HG02981 (cell line): ENCODE results near the gene FAM193A.
"Not testable (repeated sequence)": the region's sequence is repeated elsewhere in the genome, so short reads cannot be mapped to it uniquely, and the experiment has no call there.

ENCODE experiments used
- ATAC-seq: cut with Tn5 transposase; IDR thresholded peaks from one replicate; pipeline ENCODE4 v1.9.1; 2021; ENCODE audit warnings: mild to moderate bottlenecking, moderate library complexity; ENCODE audit not compliant: unreplicated experiment

Gene FAM193A

GRCh38 chr4:2721586-2721985, 185.1 kb downstream of the FAM193A start:
- no peak for ATAC-seq

- no peak for ATAC-seq
Measured at GRCh38 chr4:2722033-2722432, 185.6 kb downstream of the FAM193A start.

GRCh38 chr4:2723751-2724150, 187.3 kb downstream of the FAM193A start:
- ATAC-seq: no peak

GRCh38 chr4:2725380-2725779, 188.9 kb downstream of the FAM193A start:
- no peak for ATAC-seq

GRCh38 chr4:2726881-2727280, 190.4 kb downstream of the FAM193A start:
- ATAC-seq: not testable (repeated sequence)

GRCh38 chr4:2728221-2728620, 191.8 kb downstream of the FAM193A start:
- ATAC-seq: no peak

- no peak for ATAC-seq
Measured at GRCh38 chr4:2728806-2729532, 192.5 kb downstream of the FAM193A start.

- ATAC-seq: no peak
Measured at GRCh38 chr4:2729533-2729875, 193.1 kb downstream of the FAM193A start.

- no peak for ATAC-seq
Measured at GRCh38 chr4:2731907-2732317, 195.5 kb downstream of the FAM193A start.

- ATAC-seq: no peak
Measured at GRCh38 chr4:2732526-2732925, 196.1 kb downstream of the FAM193A start.

GRCh38 chr4:2733001-2733843, 196.8 kb downstream of the FAM193A start:
- no peak for ATAC-seq

- no peak for ATAC-seq
Measured at GRCh38 chr4:2733844-2734574, 197.6 kb downstream of the FAM193A start.

GRCh38 chr4:2734612-2735011, 198.2 kb downstream of the FAM193A start:
- ATAC-seq: no peak

- no peak for ATAC-seq
Measured at GRCh38 chr4:2735869-2736268, 199.4 kb downstream of the FAM193A start.

- not testable (repeated sequence) for ATAC-seq
Measured at GRCh38 chr4:2738296-2738695, 201.8 kb downstream of the FAM193A start.

GRCh38 chr4:2741626-2742025, 205.2 kb downstream of the FAM193A start:
- ATAC-seq: no peak

GRCh38 chr4:2742081-2742822, 205.8 kb downstream of the FAM193A start:
- no peak for ATAC-seq

- no peak for ATAC-seq
Measured at GRCh38 chr4:2742823-2743517, 206.5 kb downstream of the FAM193A start.

GRCh38 chr4:2743518-2744445, 207.3 kb downstream of the FAM193A start:
- no peak for ATAC-seq
